Measurements from ENCODE around the gene ARPC5L.

The ARPC5L gene

DNA sequence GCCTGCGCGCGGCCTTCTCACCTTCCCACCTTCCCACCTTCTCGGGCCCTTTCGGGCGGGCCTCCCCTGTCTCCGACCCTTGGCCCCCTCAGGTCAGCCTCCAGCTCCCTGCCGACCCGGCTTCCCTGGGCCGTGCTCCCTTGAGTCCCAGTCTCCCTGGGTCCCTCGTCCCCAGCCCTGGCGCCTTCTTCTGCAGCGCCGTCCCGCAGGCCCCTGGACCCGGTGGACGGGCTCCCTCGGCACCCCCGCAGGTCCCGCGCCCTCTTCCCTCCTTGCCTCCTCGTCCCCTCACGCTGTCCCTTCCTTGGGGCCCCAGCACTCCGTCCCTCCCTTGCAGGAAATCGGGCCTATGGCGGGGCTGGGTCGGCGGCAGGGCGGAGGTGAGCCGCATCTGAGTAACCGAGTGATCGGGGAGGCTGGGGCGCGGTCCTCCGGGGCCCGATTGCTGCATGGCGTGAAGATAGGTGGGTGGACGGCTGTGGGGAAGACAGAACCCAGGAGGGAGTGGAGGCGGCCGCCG is 7.6 kb downstream of the ARPC5L start:
- Histone ChIP-seq H3K27ac (peak overlapping the region; percentile 86 to 97), H3K4me3 (peak overlapping the region; percentile 97)
- TF ChIP-seq, protein P1, sequence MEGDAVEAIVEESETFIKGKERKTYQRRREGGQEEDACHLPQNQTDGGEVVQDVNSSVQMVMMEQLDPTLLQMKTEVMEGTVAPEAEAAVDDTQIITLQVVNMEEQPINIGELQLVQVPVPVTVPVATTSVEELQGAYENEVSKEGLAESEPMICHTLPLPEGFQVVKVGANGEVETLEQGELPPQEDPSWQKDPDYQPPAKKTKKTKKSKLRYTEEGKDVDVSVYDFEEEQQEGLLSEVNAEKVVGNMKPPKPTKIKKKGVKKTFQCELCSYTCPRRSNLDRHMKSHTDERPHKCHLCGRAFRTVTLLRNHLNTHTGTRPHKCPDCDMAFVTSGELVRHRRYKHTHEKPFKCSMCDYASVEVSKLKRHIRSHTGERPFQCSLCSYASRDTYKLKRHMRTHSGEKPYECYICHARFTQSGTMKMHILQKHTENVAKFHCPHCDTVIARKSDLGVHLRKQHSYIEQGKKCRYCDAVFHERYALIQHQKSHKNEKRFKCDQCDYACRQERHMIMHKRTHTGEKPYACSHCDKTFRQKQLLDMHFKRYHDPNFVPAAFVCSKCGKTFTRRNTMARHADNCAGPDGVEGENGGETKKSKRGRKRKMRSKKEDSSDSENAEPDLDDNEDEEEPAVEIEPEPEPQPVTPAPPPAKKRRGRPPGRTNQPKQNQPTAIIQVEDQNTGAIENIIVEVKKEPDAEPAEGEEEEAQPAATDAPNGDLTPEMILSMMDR (IDR thresholded peaks at IDR 0.05) = no peak
- no peak for DNase-seq (ENCODE audit: low spot score)

DNA sequence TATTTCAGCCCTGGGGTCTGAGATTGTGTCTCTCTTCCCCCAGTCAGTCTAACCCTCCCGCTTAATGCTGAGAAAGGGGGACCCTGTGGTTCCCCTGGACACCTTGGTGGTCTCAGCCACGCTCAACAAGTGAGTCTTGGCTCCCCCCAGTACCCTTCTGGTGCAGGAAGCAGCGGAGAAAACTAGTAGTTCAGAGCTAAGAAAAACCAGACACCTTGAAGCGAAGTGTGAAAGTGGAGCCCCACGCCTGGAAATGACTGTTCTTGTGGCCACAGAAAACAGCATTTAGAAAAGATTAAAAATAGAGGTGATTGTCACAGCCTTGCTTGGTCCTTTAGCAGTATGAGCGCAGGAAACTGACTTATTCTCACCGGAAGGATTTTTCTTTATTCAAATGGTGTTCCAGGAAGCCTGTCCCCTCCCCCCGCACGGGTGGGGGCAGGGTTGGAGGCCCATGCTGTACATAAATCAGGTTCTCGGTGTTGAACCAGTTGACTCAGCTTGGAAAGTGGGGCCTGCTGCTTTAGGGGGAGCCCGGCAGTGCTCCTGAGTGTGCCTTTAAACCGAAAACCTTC is 8.1 kb downstream of the ARPC5L start:
- H3K27ac ChIP-seq = peak overlapping the region; percentile 86 to 97
- peak; percentile 75 for DNase-seq (ENCODE audit: low spot score)
- TF ChIP-seq, protein P1 (IDR thresholded peaks at IDR 0.05) = no peak
- H3K4me3 ChIP-seq = peak overlapping the region; percentile 97

DNA sequence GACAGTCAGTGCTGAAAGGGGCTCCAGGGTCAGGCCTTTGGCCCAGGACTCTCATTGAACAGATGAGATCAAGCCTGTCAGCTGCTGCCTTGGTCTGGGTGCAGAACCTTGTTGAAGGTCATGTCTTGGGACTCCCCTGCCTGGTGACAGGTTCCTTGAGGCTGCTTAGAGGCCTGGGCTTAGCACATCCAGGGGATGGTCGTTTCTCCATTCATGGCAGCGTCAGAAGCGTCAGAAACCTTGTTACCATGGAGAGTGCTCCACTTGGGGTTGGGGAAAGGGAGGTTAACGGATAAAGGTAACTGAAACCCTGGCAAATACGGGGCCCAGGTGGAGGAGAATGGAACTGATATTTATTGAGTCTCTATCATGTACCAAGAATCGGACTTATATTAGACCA is 8.8 kb downstream of the ARPC5L start:
- TF ChIP-seq, protein P1 (IDR thresholded peaks at IDR 0.05) = no peak
- Histone ChIP-seq H3K4me3 (peak overlapping the region; percentile 97), H3K27ac (peak overlapping the region in 1 of 2 donors; percentile 86)
- DNase-seq (ENCODE audit: low spot score) = peak; percentile 70

DNA sequence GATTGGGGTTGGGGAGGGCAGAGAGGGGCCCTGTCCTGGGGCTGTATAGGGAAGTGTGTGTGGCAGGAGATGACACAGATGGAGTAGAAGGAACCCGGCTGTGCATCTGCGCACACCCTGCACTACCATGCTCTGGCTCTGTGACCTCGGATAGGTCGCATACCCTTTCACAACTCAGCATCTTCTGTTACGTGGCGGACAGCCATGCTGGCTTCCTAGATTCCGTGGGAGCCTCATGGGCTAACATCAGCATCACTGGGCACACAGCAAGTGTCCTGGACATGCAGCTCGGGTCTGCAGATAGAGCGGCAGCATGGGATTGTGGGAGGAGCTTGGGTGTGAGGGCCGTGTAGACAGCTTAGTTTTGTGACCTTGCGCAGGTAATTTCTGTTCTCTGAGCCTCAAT is 9.2 kb downstream of the ARPC5L start:
- H3K27ac ChIP-seq = no peak overlapping the region
- no peak overlapping the region for H3K4me3 ChIP-seq
- DNase-seq (ENCODE audit: low spot score) = no peak
- TF ChIP-seq, protein P1 (IDR thresholded peaks at IDR 0.05) = no peak

DNA sequence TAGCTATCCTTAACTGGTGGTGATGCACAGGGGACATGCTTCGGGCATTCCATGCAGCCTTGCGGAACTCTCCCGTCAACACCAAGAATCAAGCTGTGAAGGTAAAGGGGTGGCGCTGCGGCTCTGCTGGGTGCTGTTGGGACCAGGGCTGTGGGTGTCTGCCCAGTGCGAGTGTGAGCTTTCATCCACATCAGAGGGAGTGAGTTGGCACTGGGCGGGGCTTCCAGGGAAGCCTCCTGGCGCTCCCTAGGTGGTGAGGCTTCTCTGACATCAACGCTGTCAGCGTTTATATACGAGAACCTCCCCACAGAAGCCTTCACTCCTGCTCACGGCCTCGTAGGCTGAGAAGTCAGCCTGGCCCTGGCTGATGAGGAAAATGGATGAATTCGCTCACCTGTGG is 11.7 kb downstream of the ARPC5L start:
- TF ChIP-seq, protein P1 (IDR thresholded peaks at IDR 0.05) = no peak
- Histone ChIP-seq H3K27ac (no peak overlapping the region), H3K4me3 (no peak overlapping the region)
- DNase-seq (ENCODE audit: low spot score) = no peak

DNA sequence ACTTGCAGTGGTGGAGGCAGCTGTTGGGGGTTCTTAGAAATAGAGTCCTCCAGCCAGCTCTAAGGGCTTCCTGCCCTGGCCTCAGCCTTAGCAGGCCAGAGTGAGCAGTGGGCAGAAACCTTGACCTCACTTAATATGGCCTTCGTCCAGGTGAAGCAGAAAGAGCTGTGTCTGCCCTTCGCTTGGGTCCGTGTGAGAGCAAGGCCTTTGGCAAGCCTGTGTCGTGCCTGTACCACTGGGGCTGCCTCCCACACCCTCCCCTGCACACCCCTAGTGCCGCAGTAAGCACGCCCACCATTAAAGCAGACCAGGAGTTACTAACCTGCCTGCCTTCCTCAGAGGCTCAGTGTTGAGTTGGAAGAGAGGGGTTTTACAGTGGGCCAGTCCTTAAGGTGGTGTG is 13.6 kb downstream of the ARPC5L start:
- TF ChIP-seq, protein P1 (IDR thresholded peaks at IDR 0.05) = no peak
- H3K4me3 ChIP-seq = no peak overlapping the region
- no peak for DNase-seq (ENCODE audit: low spot score)
- H3K27ac ChIP-seq = no peak overlapping the region

DNA sequence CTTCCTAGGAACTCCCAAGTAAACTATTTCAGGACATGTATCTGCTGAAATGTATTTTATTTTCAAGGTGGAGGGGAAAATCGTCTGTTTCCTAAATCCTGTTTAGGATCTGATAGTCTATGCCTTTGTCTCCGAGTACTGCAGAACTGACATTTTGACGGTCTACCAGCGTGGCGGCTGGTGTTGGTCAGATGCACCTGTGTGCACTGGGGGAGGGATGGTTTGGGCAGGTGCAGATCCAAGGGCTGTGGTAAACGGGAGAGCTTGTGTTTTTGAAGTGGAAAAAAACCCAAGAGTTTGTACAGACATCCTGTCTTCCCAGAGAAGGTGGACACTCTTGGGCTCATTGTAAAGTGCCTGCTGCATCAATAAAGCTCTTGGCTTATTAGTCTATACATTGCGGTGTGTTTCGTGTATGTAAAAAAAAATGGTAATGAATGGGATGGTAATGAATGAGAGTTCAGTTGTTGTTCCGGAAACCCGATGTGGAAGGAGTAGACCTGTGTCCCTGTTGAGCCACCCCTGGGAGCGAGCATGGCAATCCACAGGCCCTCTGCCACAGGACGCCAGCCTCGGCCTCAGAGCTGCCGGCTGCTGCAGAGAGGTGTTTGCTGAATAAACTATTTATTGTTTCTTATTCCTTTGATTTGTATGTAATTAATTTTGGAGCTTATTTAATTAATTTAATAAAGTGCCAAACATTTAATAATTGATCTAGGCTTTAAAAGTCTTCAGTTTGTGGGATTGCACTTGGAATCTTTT is 15.3 kb downstream of the ARPC5L start:
- DNase-seq (ENCODE audit: low spot score) = no peak
- no peak overlapping the region for H3K27ac ChIP-seq
- no peak overlapping the region for H3K4me3 ChIP-seq
- TF ChIP-seq, protein P1 (IDR thresholded peaks at IDR 0.05) = no peak
